HG02759 (cell line): ENCODE data around the gene FMOD.

Source experiments
- ATAC-seq: cut with Tn5 transposase; IDR thresholded peaks from one replicate; pipeline ENCODE4 v1.9.1; 2021; ENCODE audit warnings: mild to moderate bottlenecking, moderate library complexity; ENCODE audit not compliant: unreplicated experiment

The FMOD gene

DNA sequence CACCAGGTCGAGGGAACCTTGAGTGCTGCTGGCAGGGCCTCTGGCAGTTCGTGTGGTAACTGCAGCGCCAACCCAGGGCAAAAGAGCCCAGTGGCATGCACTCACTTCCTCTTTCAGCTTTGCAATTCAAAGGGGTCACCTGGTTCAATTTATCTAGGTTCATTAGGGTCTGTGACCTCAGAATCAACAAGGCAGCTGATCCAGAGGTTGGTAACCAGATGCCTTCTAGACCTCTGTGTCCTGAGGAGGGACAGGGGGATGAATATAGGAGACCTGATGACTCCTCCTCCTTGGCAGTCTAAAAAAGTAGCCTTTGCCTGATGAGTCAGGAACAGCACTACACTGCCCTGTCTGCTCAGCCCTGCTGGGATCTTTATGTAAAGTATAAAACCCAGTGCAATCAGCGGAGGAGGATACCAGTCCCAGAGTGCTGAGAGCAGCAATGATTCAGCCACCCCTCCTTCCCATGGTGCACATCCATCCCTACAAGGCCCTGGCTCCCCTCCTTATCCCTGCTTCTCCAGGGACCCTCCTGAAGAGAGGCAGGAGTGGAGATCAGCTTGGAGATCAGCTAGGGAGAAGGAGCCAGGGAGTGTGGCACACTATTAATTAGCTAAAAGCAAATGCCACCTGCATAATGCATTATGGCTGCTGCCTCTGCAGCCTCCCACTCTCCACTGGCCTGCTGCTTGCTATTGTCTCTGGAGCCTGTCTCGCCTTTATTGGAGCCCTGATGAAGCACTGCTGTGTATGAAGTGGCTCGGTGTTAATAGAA, 11.2 kb upstream of the FMOD start:
- no peak for ATAC-seq

GRCh38 chr1:203360547-203361185, 9.7 kb upstream of the FMOD start:
- ATAC-seq, result no peak

- no peak for ATAC-seq
Observed at GRCh38 chr1:203359010-203359571, 8.2 kb upstream of the FMOD start.

GRCh38 chr1:203354246-203354645, 3.3 kb upstream of the FMOD start:
- no peak for ATAC-seq

DNA sequence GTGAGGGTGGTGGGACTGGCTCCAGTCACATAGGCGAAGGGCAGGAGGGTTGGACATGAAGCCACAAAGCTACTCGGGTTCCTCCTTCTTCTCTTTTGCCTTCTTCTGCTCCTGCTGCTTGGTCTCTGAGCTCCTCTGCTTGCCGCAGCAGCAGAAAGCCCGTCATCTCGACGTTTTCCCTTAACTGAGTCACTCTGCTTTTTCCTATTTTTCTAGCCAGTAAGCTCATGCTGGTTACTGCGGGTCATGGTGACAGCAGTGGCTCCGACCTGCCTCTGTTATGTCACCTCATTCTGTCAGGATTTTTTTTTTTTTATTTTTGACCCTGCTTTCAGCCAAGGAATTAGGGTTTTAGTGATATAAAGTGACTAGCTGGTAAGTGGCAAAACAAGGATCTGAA, 2.6 kb upstream of the FMOD start:
- ATAC-seq, result no peak

DNA sequence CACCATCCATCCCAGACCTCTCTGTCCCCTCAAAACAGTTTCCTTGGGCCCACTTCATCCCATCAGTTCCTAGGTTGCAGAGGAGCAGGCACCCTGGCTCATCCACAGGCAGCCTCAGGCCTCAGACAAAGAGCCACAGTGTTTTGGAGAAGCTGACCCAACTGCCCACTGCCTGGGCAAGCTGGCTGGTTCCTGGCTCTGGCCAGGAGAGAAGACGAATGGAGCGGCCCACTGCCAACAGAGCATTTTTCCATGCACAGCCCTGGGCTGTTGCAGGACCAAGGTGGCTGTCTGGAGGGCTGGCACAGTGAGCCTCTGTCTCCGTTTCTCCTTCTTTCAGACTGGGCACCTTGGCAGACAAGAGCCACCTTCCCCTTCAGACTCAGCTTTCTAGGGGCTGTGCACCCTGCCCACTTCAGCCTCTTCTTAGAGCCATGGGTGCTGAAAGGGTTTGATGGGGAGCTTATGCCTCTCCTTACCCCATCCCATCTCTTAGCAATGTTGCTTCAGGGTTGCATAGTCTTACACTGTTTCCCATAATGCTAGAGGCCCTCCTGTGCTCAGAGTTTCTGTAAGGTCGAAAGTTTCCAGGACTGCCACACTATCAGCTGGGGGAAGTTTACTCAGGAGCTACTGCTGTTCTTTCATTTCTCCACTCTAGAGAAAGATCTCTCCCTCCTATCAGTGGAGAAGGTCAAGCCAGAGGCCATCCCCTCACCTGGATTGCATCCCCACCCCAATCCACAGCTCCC, 973 bp downstream of the FMOD start:
- ATAC-seq, result no peak

DNA sequence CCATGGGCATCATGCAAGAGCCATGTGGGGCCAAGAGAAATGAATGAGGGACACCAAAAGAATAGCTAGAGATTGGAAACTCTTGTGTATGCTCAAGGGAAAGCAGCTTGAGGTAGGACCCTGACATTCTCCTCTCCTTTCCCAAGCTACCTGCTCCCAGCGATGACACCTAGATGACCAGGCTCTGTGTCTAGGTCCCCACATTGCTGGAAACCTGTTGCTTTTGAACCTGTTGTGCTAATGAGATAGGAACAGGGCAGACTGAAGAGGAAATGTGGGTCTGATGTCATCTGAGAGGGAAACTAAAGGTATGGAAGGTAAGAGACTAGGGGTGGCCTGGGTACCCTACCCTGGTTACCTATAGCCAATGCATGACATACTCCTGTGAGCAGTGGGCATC, 1.8 kb downstream of the FMOD start:
- no peak for ATAC-seq

GRCh38 chr1:203346769-203347102, 4.2 kb downstream of the FMOD start:
- no peak for ATAC-seq

GRCh38 chr1:203346060-203346768, 4.7 kb downstream of the FMOD start:
- no peak for ATAC-seq

GRCh38 chr1:203343956-203344754, 6.8 kb downstream of the FMOD start:
- no peak for ATAC-seq

DNA sequence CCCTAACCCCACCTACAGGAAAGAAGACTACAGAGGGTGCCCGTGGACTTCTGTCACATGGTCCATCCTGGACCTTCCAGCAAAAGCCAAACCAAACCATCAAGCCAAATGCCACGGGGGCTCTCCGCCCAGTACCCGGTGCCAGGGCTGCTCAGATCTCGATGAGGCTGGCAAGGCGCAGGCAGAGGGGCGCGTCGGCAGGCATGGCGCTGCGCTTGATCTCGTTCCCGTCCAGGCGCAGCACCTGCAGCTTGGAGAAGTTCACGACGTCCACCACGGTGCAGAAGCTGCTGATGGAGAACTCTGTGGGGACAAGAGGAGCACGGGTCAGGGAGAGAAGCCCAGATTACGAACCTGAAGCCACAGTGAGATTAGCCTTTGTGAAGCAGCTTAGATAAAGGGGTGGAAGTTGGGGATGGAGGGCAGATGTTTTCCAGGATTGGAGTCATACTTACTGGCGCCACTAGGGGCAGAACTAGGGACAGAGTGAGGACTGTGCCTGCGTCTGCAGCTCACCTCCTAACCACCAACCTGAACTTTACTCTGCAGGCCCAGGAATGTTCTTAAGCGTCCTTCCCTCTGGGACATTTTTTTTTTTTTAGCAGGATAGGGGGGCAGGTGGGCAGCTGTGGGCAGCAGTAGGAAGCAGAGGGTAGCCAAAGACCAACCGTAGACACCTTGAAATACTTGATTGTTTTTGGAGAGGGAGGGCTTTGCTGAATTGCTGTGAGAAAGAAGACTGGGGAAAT, 8.6 kb downstream of the FMOD start:
- ATAC-seq, result no peak

DNA sequence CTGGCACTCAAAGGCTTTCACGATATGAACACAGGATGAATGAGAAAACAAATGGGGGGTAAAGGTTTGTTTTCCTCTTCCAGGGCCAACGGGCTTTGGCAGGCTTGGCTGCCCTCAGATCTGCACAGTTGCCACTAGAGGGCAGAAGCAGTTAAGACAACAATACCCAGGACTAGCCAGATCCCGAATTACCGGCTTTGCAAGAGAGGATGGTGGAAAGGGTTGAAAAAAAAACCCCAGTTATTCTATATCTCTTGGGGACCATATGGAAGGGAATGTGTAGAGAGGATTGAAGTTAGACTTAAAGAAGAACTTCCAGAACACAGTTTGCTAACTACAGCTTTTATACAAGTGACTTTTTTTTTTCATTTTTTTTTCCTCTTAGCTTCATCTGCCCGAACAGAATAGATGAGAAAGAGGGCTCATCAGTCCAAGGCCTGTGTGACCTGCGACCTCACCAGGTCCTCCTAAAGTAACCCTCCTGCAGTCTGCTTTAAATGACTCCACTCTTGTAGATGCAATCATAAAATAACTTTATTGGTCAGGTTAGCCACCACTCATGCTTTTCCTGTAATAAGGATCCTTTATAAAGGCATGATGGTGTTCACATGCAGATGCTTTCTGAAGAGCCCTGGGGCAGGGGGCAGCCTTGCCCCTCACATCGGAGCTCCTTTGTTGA, 10.7 kb downstream of the FMOD start:
- peak; percentile 63 for ATAC-seq

GRCh38 chr1:203338335-203339036, 12.4 kb downstream of the FMOD start:
- no peak for ATAC-seq

DNA sequence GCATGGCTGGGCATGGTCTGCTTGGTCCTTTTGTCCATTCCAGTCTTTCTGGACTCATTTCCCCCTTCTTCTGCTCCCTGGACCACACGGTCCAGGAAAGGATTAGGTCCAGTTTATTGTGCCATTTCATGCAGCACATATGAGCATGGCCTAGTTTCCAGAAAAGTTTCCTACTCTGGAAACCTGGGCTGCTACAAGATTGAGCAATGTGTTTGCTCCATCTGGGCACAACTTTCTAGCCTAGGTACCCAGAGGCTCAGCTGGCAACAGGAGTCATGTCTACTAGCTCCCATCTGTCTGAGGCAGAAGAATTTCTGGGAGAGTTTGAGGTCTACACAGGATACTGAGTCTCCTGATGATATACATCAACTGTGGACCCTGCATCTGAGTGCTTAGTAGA, 14.8 kb downstream of the FMOD start:
- no peak for ATAC-seq

DNA sequence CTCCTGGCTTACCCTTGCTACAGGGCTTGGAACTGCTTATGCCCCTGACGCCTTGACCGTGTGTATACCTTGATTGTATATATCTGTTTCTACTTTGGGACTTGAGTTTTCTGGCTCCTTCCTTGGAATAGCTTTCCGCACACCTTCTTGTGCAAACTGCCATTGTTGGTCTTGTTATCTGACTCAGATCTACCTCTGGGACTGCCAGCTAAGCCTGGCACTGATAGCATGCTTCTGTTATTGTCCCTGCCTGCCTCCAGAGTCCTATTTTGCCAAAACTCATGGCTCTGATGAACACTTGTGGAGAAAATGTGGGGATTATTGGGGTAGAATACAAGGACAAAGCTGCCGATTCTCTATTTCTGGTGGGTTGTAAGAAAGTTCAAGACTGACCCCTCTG, 15.4 kb downstream of the FMOD start:
- no peak for ATAC-seq

- no peak for ATAC-seq
Observed at GRCh38 chr1:203331224-203331623, 19.7 kb downstream of the FMOD start.

DNA sequence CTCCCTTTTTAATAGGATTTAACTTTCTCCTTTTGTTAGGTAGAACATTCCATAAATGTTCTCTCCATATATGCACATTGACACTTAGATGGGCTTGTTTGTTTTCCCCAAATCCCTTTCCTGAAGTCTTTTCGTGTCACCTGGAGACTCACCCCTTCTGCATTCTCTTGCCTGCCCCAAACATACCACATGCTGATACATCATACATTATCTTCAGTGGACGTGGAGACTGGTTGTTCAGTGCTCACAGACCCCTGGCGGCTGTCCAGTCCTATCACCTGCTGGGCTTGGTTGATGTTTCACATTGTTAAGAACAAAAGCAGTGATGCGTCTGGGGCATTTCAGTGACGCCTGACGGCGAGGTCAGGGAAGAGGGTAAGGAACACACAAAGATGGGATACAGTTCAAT, 22.2 kb downstream of the FMOD start:
- ATAC-seq, result no peak

DNA sequence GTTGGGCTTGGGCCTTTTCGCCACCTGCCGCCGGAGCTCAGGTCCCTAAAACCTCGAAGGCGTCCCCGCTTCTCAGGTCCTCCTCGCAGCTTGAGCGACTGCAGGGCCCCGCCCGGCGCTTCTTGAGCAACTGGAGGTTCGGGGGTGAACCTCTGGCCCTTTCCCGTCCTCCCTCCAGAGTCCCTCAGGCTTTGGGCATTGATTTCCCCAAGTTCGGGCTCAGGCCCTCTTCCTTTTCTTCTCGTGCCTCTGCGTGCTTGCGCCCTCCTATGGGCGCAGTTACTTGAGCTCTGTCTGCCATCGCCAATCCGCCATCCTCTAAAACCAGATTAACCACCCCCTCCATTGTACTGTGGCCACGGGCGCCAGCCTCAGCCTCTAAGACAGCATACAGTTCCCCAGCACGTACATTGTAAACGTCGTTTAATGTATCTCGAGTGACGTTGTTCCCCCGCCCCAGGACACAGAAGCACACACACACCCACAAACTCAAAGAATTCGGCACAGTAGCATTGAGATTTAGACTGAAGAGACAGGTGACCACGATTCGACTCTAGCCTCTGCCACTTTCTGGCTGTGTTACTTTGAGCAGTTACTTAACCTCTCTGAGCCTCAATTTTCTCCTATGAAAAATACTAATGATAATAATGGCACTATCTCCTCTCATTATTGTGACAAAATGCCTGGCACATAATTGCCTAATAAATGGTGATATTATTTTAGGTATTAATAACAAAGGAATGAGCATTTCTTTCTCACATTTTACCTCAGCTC, 23.1 kb downstream of the FMOD start:
- ATAC-seq, result peak; percentile 24
